Measurements from ENCODE around the gene LY6G5C.

GRCh38 chr6:31691564-31692108 lies 10.8 kb upstream of the LY6G5C start:
- TF ChIP-seq POLR2AphosphoS5 (IDR thresholded peaks at IDR 0.05): no peak
- no peak for TF ChIP-seq CTCF (IDR thresholded peaks at IDR 0.05)
- TF ChIP-seq EP300 (IDR thresholded peaks at IDR 0.05; ENCODE audit: low read depth): no peak
- TF ChIP-seq POLR2A (IDR thresholded peaks at IDR 0.05): no peak
